Lower lobe of right lung (tissue), 2 donors: Measurements from ENCODE around the gene SELENOF. TPM values are rescaled to one million over a fixed set of nuclear protein-coding genes. Genes with fewer than 3 reads are reported as not detected.

Experiments used
- ATAC-seq, 2 donors: fragments of 200-7000 bp; cut with Tn5 transposase; one replicate each; pipeline ENCODE4 v1.9.1; 2020 to 2022; ENCODE audit warnings: mild to moderate bottlenecking in 2 of 2, moderate library complexity in 2 of 2
- DNase-seq: peaks from one replicate; pipeline ENCODE4 v3.0.0-alpha.2; 2020
- H3K27ac ChIP-seq: fragments of 200-600 bp; one replicate; pipeline ENCODE4 v1.8.0; 2022
- H3K27me3 ChIP-seq: fragments of 200-600 bp; one replicate; pipeline ENCODE4 v1.8.0; 2022; ENCODE audit warnings: low read depth
- H3K36me3 ChIP-seq: fragments of 200-600 bp; one replicate; pipeline ENCODE4 v1.8.0; 2022; ENCODE audit warnings: mild to moderate bottlenecking
- H3K4me1 ChIP-seq: fragments of 200-600 bp; one replicate; pipeline ENCODE4 v1.8.0; 2022
- H3K4me3 ChIP-seq: fragments of 200-600 bp; one replicate; pipeline ENCODE4 v1.8.0; 2022; ENCODE audit warnings: mild to moderate bottlenecking
- H3K9me3 ChIP-seq: fragments of 200-600 bp; one replicate; pipeline ENCODE4 v1.8.0; 2022
- intact Hi-C: fragments of 100-400 bp; cut with DNase I; formaldehyde crosslinking; loops from one replicate; pipeline ENCODE4 v1.11.0; 2022
- total RNA-seq: library from RNA; stranded (reverse); fragmentation: NEBNext Ultra II Directional; extraction: Animal tissue kit (Norgen Biotek cat#: 25700); gene quantifications from one replicate; pipeline ENCODE4 v1.2.1, GENCODE V29; 2021
- TF ChIP-seq, protein P1 (sequence below): fragments of 200-600 bp; IDR thresholded peaks from one replicate; pipeline ENCODE4 v1.8.0; 2022; ENCODE audit warnings: antibody characterized with exemption, mild to moderate bottlenecking
- donor health status: DM: no; HTN: yes; CAD: no; lungs with severe emphysema.

The SELENOF gene
- total RNA-seq, 1 donor from 2014 or later: 197 TPM

DNA sequence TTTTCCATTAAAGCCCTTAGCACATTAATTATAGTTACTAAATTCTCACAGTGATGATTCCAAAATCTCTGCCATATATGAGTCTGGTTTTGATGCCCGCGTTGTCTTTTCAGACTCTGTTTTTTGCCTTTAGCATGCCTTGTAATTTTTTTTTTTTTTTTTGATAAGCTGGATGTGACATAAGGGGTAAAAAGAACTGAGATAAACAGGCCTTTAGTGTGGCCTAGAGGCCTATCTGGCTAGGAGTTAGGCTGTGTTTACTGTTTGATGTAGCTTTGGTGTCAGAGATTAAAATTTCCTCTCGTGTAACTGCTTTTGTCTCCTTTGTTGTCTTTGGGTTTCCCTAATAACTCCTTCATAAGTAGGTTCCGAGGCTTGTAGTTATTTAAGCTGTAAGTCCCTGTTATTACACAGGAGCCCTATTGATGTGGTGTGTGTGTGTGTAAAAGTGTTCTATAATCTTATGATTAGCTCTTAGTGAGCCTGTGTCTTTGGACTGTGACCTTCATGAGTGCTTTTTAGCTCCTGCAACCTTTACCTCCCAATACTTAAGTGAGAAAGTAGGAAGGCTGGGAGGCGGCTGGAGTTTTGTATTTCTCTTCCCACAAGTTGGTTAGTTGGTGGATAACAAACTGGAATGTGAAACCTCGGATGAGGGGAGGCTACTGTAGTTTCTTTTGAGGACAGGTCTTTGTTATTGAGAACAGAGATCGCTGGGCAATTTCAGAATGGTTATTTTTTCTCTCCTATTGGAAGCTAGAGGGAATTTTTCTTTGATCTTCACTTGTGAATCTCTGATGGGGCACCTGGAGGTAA is 19.8 kb upstream of the SELENOF start:
- no peaks in the 10 kb centered on the region for H3K9me3 ChIP-seq
- no peak for DNase-seq

DNA sequence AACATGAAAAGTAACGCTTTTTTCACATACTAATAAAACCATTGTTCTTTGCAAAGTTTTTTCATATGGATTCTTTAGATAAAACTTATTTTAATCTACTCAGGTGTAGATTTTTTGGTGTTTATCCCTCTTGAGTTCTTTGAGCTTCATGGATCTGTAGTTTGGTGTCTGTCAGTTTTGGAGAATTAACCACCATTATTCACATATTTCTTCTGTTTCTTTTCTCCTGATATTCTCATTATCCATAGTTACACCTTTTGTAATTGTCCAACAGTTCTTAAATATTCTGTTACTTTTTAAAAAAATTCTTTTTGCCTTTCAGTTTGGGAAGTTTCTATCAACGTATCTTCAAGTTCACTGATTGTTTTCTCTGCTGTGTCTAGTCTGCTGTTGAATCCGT is 19.1 kb upstream of the SELENOF start:
- TF ChIP-seq, protein P1, sequence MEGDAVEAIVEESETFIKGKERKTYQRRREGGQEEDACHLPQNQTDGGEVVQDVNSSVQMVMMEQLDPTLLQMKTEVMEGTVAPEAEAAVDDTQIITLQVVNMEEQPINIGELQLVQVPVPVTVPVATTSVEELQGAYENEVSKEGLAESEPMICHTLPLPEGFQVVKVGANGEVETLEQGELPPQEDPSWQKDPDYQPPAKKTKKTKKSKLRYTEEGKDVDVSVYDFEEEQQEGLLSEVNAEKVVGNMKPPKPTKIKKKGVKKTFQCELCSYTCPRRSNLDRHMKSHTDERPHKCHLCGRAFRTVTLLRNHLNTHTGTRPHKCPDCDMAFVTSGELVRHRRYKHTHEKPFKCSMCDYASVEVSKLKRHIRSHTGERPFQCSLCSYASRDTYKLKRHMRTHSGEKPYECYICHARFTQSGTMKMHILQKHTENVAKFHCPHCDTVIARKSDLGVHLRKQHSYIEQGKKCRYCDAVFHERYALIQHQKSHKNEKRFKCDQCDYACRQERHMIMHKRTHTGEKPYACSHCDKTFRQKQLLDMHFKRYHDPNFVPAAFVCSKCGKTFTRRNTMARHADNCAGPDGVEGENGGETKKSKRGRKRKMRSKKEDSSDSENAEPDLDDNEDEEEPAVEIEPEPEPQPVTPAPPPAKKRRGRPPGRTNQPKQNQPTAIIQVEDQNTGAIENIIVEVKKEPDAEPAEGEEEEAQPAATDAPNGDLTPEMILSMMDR: no peak
- intact Hi-C loops: no loop called here
- H3K4me1 ChIP-seq: no peaks in the 10 kb centered on the region

More for the DNA sequence above, 19.8 kb upstream of the SELENOF start:
- no peaks in the 10 kb centered on the region for H3K36me3 ChIP-seq
- H3K27ac ChIP-seq: no peak overlapping the region
- TF ChIP-seq, protein P1: no peak
- no peak overlapping the region for H3K4me3 ChIP-seq
- H3K27me3 ChIP-seq: no peaks in the 10 kb centered on the region
- ATAC-seq: no peak
- intact Hi-C loops: no loop called here
- H3K4me1 ChIP-seq: no peaks in the 10 kb centered on the region

DNA sequence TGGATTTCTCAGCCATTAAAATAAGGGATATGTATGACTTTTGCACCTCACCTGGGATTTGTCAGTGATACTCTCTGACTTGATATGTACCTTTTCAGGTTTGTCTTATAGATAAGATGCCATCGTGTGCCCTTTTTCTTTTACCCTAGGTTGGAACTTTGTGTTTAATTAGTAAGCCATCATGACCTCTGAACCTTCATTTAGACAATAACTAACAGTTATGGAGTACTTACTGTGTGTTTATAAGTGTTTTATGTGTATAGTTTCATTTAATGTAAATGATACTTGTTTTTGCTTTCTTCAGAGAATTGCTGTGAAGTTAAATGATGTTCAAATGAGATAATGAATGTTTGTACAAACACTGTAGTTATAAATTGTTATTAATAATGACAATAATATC is 14.9 kb upstream of the SELENOF start:
- DNase-seq (no peak), ATAC-seq (no peak)
- Histone ChIP-seq H3K4me3 (no peak overlapping the region), H3K9me3 (no peaks in the 10 kb centered on the region), H3K27ac (no peak overlapping the region), H3K36me3 (no peaks in the 10 kb centered on the region), H3K4me1 (peaks cover 5% of the 10 kb centered on the region), H3K27me3 (no peaks in the 10 kb centered on the region)
- intact Hi-C loops: no loop called here
- TF ChIP-seq, protein P1: no peak

More for the DNA sequence above, 19.1 kb upstream of the SELENOF start:
- H3K36me3 ChIP-seq: no peaks in the 10 kb centered on the region
- no peak overlapping the region for H3K4me3 ChIP-seq
- no peaks in the 10 kb centered on the region for H3K27me3 ChIP-seq
- H3K9me3 ChIP-seq: no peaks in the 10 kb centered on the region
- DNase-seq (no peak), ATAC-seq (no peak)
- H3K27ac ChIP-seq: no peak overlapping the region

DNA sequence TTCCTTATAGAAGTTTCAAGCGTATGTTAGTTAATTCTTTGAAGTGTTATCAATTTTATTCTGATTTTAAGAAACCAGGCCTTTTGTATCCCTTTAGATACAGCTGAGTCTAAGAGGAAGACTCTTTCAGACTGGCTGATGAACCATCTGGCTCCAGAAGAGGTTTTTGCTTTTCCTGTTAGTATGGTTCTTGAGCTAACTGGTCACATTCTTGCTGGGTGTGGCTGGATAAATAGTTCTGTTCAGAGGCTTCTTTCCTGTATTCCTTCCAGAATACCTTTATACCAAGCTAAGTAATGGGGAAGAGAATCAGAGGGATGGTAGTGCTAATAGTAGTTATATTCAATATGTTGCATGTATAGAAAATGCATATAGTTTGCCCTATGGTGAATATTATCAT is 13.0 kb upstream of the SELENOF start:
- intact Hi-C loops: no loop called here

DNA sequence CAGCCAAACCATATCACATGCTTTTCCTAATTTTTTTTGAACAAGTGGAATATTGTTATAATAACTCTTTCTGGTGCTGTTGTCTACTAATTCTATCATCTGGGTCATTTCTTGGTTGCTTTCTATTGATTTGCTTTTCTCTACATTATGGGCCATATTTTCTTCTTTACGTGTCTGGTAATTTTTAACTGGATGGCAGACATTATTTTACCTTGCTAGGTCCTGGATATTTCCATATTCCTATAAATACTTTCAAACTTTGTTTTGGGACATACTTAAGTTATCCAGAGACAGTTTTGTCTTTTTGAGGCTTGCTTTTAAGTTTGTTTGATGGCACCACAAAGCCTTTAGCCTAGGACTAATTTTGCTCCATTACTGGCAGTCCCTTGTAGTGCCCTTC is 11.8 kb upstream of the SELENOF start:
- peaks cover 5% of the 10 kb centered on the region for H3K9me3 ChIP-seq
- DNase-seq: no peak
- no peak overlapping the region for H3K4me3 ChIP-seq
- no peaks in the 10 kb centered on the region for H3K27me3 ChIP-seq
- H3K36me3 ChIP-seq: no peaks in the 10 kb centered on the region
- H3K4me1 ChIP-seq: peaks cover 5% of the 10 kb centered on the region
- intact Hi-C loops: no loop called here
- ATAC-seq: no peak
- H3K27ac ChIP-seq: no peak overlapping the region
- TF ChIP-seq, protein P1: no peak

More for the DNA sequence above, 13.0 kb upstream of the SELENOF start:
- ATAC-seq (no peak), DNase-seq (no peak)
- Histone ChIP-seq H3K4me1 (peaks cover 5% of the 10 kb centered on the region), H3K9me3 (peaks cover 5% of the 10 kb centered on the region), H3K36me3 (no peaks in the 10 kb centered on the region), H3K27me3 (no peaks in the 10 kb centered on the region), H3K4me3 (no peak overlapping the region), H3K27ac (no peak overlapping the region)
- TF ChIP-seq, protein P1: no peak
